MM.1S (cell line): ENCODE results near the gene PDXK.

Experiments used
- DNase-seq: peaks from one replicate; pipeline ENCODE4 v3.0.0-alpha.2; 2015
- H2AFZ ChIP-seq: fragments of 300-600 bp; sonication (generic); 2 replicates; pipeline ENCODE4 v1.6.0; 2016; ENCODE audit warnings: antibody characterized with exemption, low read length
- H3F3A ChIP-seq: fragments of 300-600 bp; sonication (generic); 2 replicates; pipeline ENCODE4 v1.6.1; 2016; ENCODE audit warnings: mild to moderate bottlenecking, antibody characterized with exemption, low read length, moderate library complexity, mixed read lengths; ENCODE audit not compliant: insufficient read depth
- H3K27ac ChIP-seq: fragments of 300-600 bp; sonication (generic); 2 replicates; pipeline ENCODE4 v1.5.1; 2016; ENCODE audit warnings: mild to moderate bottlenecking, low read length
- H3K27me3 ChIP-seq: fragments of 300-600 bp; sonication (generic); replicated peaks from 2 replicates; pipeline ENCODE4 v1.6.0; 2016; ENCODE audit warnings: low read length; ENCODE audit not compliant: insufficient read depth
- H3K36me3 ChIP-seq: fragments of 300-600 bp; sonication (generic); replicated peaks from 2 replicates; pipeline ENCODE4 v1.6.1; 2016; ENCODE audit warnings: mild to moderate bottlenecking, low read length, mixed read lengths; ENCODE audit not compliant: insufficient read depth
- H3K4me1 ChIP-seq: fragments of 300-600 bp; sonication (generic); 2 replicates; pipeline ENCODE4 v1.6.1; 2016; ENCODE audit warnings: low read length, mixed read lengths
- H3K4me2 ChIP-seq: fragments of 300-600 bp; sonication (generic); 2 replicates; pipeline ENCODE4 v1.6.0; 2016; ENCODE audit warnings: low read depth, low read length
- H3K4me3 ChIP-seq: fragments of 300-600 bp; sonication (generic); 2 replicates; pipeline ENCODE4 v1.5.1; 2016; ENCODE audit warnings: low read length, mixed read lengths
- H3K79me2 ChIP-seq: fragments of 300-600 bp; sonication (generic); 2 replicates; pipeline ENCODE4 v1.6.1; 2016; ENCODE audit warnings: mixed run types, low read length, mixed read lengths
- H3K9ac ChIP-seq: fragments of 300-600 bp; sonication (generic); 2 replicates; pipeline ENCODE4 v1.6.1; 2016; ENCODE audit warnings: low read length, mixed read lengths
- H3K9me2 ChIP-seq: fragments of 300-600 bp; sonication (generic); replicated peaks from 2 replicates; pipeline ENCODE4 v1.6.1; 2016; ENCODE audit warnings: mild to moderate bottlenecking, low read length, mixed read lengths; ENCODE audit not compliant: insufficient read depth
- H3K9me3 ChIP-seq: fragments of 300-600 bp; sonication (generic); replicated peaks from 2 replicates; pipeline ENCODE4 v1.6.1; 2016; ENCODE audit warnings: mild to moderate bottlenecking, low read length, mixed read lengths; ENCODE audit not compliant: insufficient read depth
- H4K20me1 ChIP-seq: fragments of 300-600 bp; sonication (generic); 2 replicates; pipeline ENCODE4 v1.6.1; 2016; ENCODE audit warnings: mild to moderate bottlenecking, low read length, moderate library complexity, mixed read lengths; ENCODE audit not compliant: insufficient read depth
- EZH2 ChIP-seq: fragments of 300-600 bp; sonication (generic); optimal IDR thresholded peaks from 2 replicates; pipeline ENCODE3; 2017; ENCODE audit warnings: low read depth, mild to moderate bottlenecking, antibody characterized with exemption, low read length, mixed read lengths
- EZH2phosphoT487 ChIP-seq: fragments of 300-600 bp; sonication (generic); IDR thresholded peaks from 2 replicates; pipeline ENCODE4 v1.6.1; 2018; ENCODE audit warnings: antibody characterized with exemption, low read length
- TF ChIP-seq, protein P1 (sequence below): fragments of 300-600 bp; sonication (generic); IDR thresholded peaks from 2 replicates; pipeline ENCODE4 v1.5.1; 2016; ENCODE audit warnings: antibody characterized with exemption, low read length, mixed read lengths

PDXK gene

DNA sequence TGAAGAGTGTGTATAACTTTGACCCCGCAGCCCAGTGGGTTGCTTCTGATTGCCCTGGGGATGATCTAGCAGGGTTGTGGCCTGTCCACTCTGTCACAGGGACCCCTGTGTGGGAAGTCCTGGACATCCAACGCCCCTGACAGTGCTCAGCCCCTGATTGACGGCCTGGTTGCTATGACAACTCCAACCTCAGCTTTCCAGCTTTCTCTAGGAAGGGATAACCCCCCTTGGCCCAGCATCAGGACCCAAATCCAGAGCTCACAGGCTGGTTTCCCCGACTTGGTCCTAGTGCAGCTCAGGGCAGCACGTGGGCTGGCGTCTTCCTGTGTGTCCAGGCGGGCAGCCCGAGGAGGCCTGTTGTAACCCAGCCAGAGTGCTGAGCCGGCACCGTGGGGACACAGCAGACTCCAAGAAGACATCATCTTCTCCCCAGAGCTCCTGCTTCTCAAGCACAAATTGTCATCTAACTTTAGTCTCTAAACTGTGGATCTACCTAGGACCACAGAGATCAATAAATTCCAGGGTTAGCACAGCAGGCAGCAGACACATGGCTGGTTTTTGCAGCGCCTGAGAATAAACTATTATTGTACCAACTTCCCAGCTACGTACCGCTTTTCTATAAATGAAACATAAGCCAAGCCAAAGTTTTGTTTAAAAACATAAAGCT, 18.9 kb upstream of the PDXK start:
- H3K27me3 ChIP-seq = no peaks in the 10 kb centered on the region
- H3K27ac ChIP-seq = no peak overlapping the region; the same call in 1 of the 2 replicates
- peaks cover 16% of the 10 kb centered on the region for H3K4me1 ChIP-seq
- no peak overlapping the region for H3K4me3 ChIP-seq
- TF ChIP-seq, protein P1, sequence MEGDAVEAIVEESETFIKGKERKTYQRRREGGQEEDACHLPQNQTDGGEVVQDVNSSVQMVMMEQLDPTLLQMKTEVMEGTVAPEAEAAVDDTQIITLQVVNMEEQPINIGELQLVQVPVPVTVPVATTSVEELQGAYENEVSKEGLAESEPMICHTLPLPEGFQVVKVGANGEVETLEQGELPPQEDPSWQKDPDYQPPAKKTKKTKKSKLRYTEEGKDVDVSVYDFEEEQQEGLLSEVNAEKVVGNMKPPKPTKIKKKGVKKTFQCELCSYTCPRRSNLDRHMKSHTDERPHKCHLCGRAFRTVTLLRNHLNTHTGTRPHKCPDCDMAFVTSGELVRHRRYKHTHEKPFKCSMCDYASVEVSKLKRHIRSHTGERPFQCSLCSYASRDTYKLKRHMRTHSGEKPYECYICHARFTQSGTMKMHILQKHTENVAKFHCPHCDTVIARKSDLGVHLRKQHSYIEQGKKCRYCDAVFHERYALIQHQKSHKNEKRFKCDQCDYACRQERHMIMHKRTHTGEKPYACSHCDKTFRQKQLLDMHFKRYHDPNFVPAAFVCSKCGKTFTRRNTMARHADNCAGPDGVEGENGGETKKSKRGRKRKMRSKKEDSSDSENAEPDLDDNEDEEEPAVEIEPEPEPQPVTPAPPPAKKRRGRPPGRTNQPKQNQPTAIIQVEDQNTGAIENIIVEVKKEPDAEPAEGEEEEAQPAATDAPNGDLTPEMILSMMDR = no peak
- no peak for TF ChIP-seq EZH2phosphoT487
- TF ChIP-seq EZH2 = no peak
- no peaks in the 10 kb centered on the region; the same call in 1 of the 2 replicates for H3K36me3 ChIP-seq
- H3K9me2 ChIP-seq = no peaks in the 10 kb centered on the region
- no peaks in the 10 kb centered on the region for H4K20me1 ChIP-seq
- no peak overlapping the region for H3K9ac ChIP-seq
- no peak for DNase-seq
- no peak overlapping the region for H2AFZ ChIP-seq
- H3K79me2 ChIP-seq = no peaks in the 10 kb centered on the region
- peaks cover 24% of the 10 kb centered on the region for H3F3A ChIP-seq
- H3K9me3 ChIP-seq = no peaks in the 10 kb centered on the region
- no peak overlapping the region for H3K4me2 ChIP-seq

DNA sequence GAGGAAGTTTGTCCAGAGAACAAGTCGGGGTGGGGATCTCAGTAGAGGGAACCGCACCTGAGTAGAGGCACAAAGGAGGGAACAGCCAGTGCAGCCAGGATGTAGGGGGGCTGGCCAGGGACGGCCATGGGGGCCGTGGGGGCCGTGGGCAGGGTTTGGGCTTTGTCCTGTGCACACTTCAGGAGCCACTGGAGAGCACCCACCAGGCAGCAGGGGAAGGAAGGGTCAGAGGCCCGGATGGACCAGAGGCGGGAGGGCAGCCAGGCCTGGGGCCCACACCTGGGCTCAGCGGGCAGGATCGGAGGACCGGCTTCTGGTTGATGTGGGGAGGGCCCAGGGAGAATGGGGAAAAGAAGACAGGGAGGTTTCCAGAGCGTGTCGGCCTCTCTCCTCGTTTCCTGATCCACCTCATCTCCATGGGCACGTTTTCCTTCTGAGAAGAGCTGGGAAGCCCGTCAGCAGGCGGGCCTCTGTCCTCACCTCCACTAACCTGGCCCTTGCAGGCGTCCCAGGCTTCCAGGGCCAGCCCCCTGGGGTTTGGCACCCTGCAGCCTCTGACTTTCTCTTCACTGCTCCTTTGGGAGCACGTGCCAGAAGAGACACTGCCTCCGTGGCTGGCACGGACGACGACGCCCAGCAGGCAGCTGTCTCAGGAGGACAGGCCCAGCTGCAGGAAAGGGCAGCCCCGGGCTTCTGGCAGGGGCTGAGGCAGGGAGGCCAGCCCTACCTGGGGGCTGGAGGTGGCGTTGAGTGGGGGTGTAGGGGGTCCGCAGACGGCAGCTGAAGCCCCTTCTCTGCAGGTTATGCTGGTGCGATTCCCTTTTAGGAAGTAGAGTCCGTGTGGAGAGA, 16.8 kb upstream of the PDXK start:
- TF ChIP-seq EZH2phosphoT487 (no peak), EZH2 (no peak)
- TF ChIP-seq, protein P1 = no peak
- Histone ChIP-seq H3K36me3 (no peaks in the 10 kb centered on the region), H3K27me3 (no peaks in the 10 kb centered on the region), H3F3A (peaks cover 20% of the 10 kb centered on the region), H4K20me1 (no peaks in the 10 kb centered on the region), H3K4me3 (no peak overlapping the region), H3K9me3 (no peaks in the 10 kb centered on the region), H3K9ac (no peak overlapping the region), H2AFZ (no peak overlapping the region), H3K27ac (no peak overlapping the region), H3K79me2 (no peaks in the 10 kb centered on the region), H3K4me2 (peak overlapping the region; percentile 27; the same call in 1 of the 2 replicates), H3K4me1 (peaks cover 16% of the 10 kb centered on the region), H3K9me2 (no peaks in the 10 kb centered on the region)
- no peak for DNase-seq

DNA sequence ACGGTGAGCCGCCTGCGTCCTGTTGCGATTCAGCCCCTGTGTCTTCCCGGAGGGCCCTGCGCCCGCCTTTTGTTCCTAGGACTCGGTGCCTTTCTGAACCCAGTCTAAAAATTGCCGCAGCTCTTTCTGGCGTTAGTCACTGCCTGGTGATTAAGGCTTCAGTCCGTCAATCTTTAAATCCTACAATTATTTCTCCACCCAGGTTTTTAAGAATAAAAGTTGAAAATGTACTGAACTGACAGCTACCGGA, 16.2 kb upstream of the PDXK start:
- TF ChIP-seq EZH2phosphoT487 (no peak), EZH2 (no peak)
- H3F3A ChIP-seq = peaks cover 20% of the 10 kb centered on the region
- H4K20me1 ChIP-seq = no peaks in the 10 kb centered on the region
- H3K4me2 ChIP-seq = peak overlapping the region; percentile 27; the same call in 1 of the 2 replicates
- DNase-seq = no peak
- H3K9ac ChIP-seq = no peak overlapping the region
- H3K27ac ChIP-seq = no peak overlapping the region
- no peaks in the 10 kb centered on the region for H3K9me2 ChIP-seq
- H3K36me3 ChIP-seq = no peaks in the 10 kb centered on the region
- no peak overlapping the region; the same call in 1 of the 2 replicates for H3K4me3 ChIP-seq
- H3K27me3 ChIP-seq = no peaks in the 10 kb centered on the region
- no peaks in the 10 kb centered on the region for H3K79me2 ChIP-seq
- H3K4me1 ChIP-seq = peaks cover 16% of the 10 kb centered on the region
- H2AFZ ChIP-seq = no peak overlapping the region
- no peaks in the 10 kb centered on the region for H3K9me3 ChIP-seq
